Thyroid gland (tissue), 4 donors: ENCODE results near the gene HEPN1.

Experiments
- POLR2A ChIP-seq, 2 donors: fragments of 450-650 bp; IDR thresholded peaks; one replicate each; pipeline ENCODE4 v1.6.1; 2017; ENCODE audit warnings: antibody characterized with exemption in 2 of 2, mild to moderate bottlenecking in 2 of 2, moderate library complexity in 1 of 2
- TF ChIP-seq, protein P1 (sequence below), 6 experiments: fragments of 200-600 bp in 3 of 6; fragments of 450-650 bp in 3 of 6; sonication (generic) in 3 of 6; IDR thresholded peaks; one replicate each; pipeline ENCODE4 v1.5.1; 2016 to 2019; ENCODE audit warnings: antibody characterized with exemption in 6 of 6, mild to moderate bottlenecking in 2 of 6, inconsistent platforms in 1 of 6, moderate library complexity in 1 of 6

DNA sequence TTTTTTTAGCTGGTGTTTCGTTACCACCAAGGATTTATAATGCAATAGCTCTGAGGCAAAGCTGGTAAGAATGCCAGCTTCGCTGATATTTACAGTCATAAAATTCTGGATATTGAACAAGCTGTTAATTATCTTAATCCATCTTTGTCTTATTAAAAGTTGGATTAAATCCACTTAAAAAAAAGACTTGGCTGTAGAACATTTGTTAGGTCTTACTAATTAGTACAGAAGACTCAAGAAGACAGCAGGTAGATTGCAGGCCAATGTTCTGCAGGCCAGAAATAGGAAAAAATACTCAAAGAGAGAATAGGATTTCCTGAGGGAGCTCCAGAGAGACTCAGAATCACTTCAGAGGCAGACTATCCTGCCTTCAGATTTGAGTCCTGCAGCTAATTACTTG is 28.9 kb upstream of the HEPN1 start:
- TF ChIP-seq, protein P1, sequence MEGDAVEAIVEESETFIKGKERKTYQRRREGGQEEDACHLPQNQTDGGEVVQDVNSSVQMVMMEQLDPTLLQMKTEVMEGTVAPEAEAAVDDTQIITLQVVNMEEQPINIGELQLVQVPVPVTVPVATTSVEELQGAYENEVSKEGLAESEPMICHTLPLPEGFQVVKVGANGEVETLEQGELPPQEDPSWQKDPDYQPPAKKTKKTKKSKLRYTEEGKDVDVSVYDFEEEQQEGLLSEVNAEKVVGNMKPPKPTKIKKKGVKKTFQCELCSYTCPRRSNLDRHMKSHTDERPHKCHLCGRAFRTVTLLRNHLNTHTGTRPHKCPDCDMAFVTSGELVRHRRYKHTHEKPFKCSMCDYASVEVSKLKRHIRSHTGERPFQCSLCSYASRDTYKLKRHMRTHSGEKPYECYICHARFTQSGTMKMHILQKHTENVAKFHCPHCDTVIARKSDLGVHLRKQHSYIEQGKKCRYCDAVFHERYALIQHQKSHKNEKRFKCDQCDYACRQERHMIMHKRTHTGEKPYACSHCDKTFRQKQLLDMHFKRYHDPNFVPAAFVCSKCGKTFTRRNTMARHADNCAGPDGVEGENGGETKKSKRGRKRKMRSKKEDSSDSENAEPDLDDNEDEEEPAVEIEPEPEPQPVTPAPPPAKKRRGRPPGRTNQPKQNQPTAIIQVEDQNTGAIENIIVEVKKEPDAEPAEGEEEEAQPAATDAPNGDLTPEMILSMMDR (IDR thresholded peaks at IDR 0.05): no peak
- no peak for TF ChIP-seq POLR2A (IDR thresholded peaks at IDR 0.05)
